DND-41 (cell line): ENCODE data around the gene POU3F3.

Experiments
- EZH2 ChIP-seq: IDR thresholded peaks from 3 replicates; pipeline ENCODE4 v1.6.1; 2012; ENCODE audit warnings: borderline replicate concordance, low read depth, mild to moderate bottlenecking, moderate library complexity, low read length, inconsistent platforms; ENCODE audit not compliant: severe bottlenecking
- TF ChIP-seq, protein P1 (sequence below): IDR thresholded peaks from 2 replicates; pipeline ENCODE4 v1.5.1; 2012; ENCODE audit warnings: borderline replicate concordance, low read length, moderate library complexity, mild to moderate bottlenecking; ENCODE audit not compliant: poor library complexity, severe bottlenecking; ENCODE audit errors: extremely low read depth

DNA sequence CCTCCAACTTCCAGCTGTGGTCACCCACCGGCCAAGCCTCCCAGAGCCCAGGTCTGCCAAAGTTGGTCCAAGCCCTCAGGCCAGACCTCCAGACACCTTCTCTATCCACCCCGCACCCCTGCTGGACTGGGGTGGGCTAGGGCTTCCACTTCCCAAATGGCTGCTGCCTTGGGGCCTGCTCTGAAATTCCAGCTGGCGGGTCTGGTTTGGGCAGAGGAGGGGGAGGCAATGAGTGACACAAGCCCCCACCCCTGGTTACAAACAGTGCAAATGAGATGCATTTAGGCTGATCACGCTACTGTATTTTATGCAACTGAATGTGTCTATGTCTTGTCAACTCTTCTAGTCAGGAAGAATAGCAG, 14.6 kb downstream of the POU3F3 start:
- TF ChIP-seq, protein P1, sequence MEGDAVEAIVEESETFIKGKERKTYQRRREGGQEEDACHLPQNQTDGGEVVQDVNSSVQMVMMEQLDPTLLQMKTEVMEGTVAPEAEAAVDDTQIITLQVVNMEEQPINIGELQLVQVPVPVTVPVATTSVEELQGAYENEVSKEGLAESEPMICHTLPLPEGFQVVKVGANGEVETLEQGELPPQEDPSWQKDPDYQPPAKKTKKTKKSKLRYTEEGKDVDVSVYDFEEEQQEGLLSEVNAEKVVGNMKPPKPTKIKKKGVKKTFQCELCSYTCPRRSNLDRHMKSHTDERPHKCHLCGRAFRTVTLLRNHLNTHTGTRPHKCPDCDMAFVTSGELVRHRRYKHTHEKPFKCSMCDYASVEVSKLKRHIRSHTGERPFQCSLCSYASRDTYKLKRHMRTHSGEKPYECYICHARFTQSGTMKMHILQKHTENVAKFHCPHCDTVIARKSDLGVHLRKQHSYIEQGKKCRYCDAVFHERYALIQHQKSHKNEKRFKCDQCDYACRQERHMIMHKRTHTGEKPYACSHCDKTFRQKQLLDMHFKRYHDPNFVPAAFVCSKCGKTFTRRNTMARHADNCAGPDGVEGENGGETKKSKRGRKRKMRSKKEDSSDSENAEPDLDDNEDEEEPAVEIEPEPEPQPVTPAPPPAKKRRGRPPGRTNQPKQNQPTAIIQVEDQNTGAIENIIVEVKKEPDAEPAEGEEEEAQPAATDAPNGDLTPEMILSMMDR, result no peak
- no peak for TF ChIP-seq EZH2
